GM18520 (cell line): ENCODE measurements around the gene MAML2.

Source experiments
- ATAC-seq: cut with Tn5 transposase; IDR thresholded peaks from one replicate; pipeline ENCODE4 v1.9.1; 2021; ENCODE audit not compliant: unreplicated experiment

Gene MAML2

GRCh38 chr11:96054870-96055705 lies 287.9 kb downstream of the MAML2 start:
- ATAC-seq: no peak

GRCh38 chr11:96052921-96053651 lies 289.9 kb downstream of the MAML2 start:
- ATAC-seq: peak; percentile 19

GRCh38 chr11:96051820-96052219 lies 291.2 kb downstream of the MAML2 start:
- ATAC-seq: peak; percentile 95

- ATAC-seq: no peak
Measured at GRCh38 chr11:96050435-96051182, 292.4 kb downstream of the MAML2 start.

GRCh38 chr11:96049426-96049825 lies 293.6 kb downstream of the MAML2 start:
- ATAC-seq: no peak

- no peak for ATAC-seq
Measured at GRCh38 chr11:96045622-96046456, 297.2 kb downstream of the MAML2 start.

GRCh38 chr11:96044747-96045146 lies 298.2 kb downstream of the MAML2 start:
- no peak for ATAC-seq

- no peak for ATAC-seq
Measured at GRCh38 chr11:96044311-96044710, 298.7 kb downstream of the MAML2 start.

- no peak for ATAC-seq
Measured at GRCh38 chr11:96043291-96043690, 299.7 kb downstream of the MAML2 start.

GRCh38 chr11:96038046-96038445 lies 304.9 kb downstream of the MAML2 start:
- no peak for ATAC-seq

GRCh38 chr11:96037405-96037949 lies 305.5 kb downstream of the MAML2 start:
- no peak for ATAC-seq

- no peak for ATAC-seq
Measured at GRCh38 chr11:96036863-96037262, 306.1 kb downstream of the MAML2 start.

- ATAC-seq: no peak
Measured at GRCh38 chr11:96035740-96036078, 307.3 kb downstream of the MAML2 start.

GRCh38 chr11:96035031-96035739 lies 307.8 kb downstream of the MAML2 start:
- no peak for ATAC-seq

- no peak for ATAC-seq
Measured at GRCh38 chr11:96033599-96033998, 309.4 kb downstream of the MAML2 start.

- no peak for ATAC-seq
Measured at GRCh38 chr11:96033095-96033494, 309.9 kb downstream of the MAML2 start.

- no peak for ATAC-seq
Measured at GRCh38 chr11:96028746-96029145, 314.2 kb downstream of the MAML2 start.

GRCh38 chr11:96027021-96027420 lies 316.0 kb downstream of the MAML2 start:
- no peak for ATAC-seq

- no peak for ATAC-seq
Measured at GRCh38 chr11:96026310-96026709, 316.7 kb downstream of the MAML2 start.

- no peak for ATAC-seq
Measured at GRCh38 chr11:96024666-96025065, 318.3 kb downstream of the MAML2 start.
